ENCODE measurements around the gene ECHS1. TPM values are rescaled to one million over a fixed set of nuclear protein-coding genes. Genes with fewer than 3 reads are reported as not detected.

The ECHS1 gene
- polyA plus RNA-seq, 2 of the 4 experiments (the other 2 are of a cell fraction): 66.7 to 133 TPM

DNA sequence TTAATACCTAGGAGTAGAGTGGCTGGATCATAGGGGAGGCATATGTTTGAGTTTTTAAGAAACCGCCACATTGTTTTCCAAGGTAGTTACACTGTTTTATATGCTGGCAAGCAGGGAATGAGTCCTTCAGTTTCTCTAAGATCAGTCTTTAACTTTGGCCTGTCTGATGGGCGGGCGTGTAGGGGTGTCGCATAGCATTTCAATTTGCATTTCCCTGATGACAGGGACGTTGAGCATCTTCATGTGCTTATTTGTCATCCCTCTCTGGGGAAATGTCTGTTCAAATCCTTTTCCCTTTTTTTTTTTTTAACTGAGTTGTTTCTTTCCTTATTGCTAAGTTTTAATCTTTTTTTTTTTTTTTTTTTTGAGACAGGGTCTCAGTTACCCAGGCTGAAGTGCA, 30.6 kb upstream of the ECHS1 start (continued):
- TF ChIP-seq CHD4 (IDR thresholded peaks at IDR 0.05; ENCODE audit: borderline replicate concordance) (no peak), RCOR1 (IDR thresholded peaks at IDR 0.05; ENCODE audit: low read depth, low read length) (no peak), CBX2 (IDR thresholded peaks at IDR 0.05; ENCODE audit: borderline replicate concordance, low read depth) (no peak)

DNA sequence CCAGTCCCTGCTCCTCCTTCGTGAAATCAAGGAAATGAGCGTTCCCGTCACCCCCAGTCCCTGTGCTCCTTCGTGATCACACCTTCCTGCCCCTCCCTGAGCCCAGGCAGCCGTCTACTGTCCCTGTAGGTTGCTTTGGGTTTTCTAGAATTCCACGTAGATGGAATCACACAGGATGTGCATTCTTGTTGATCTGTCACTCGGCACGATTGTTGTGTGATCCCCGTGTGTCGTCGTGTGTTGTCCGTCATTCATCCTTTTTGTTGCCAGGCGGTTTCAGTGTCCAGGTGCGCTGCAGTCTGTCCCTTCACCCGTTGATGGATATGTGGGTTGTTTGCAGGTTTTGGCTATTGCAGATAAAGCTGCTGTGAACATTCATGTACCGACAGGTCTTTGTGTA, 30.2 kb upstream of the ECHS1 start:
- ChIA-PET POLR2A (no interaction called here), CTCF (no interaction called here)
- H3K4me1 ChIP-seq: no peaks in the 10 kb centered on the region
- no peaks in the 10 kb centered on the region for H3K9me3 ChIP-seq
- no peak overlapping the region for H3K4me2 ChIP-seq
- no peak for TF ChIP-seq NR3C1 (IDR thresholded peaks at IDR 0.05)
- no peak for TF ChIP-seq SMC3 (IDR thresholded peaks at IDR 0.05)
- TF ChIP-seq FOSL2 (IDR thresholded peaks at IDR 0.05): no peak
- no peak for TF ChIP-seq FOSL2 (CRISPR knock-in tag; IDR thresholded peaks at IDR 0.05)
- TF ChIP-seq ZNF302 (CRISPR knock-in tag; IDR thresholded peaks at IDR 0.05): no peak
- 89% methylated on average over 16 of the region's 16 CpGs for WGBS (ENCODE audit: missing lambda C conversion rate)
- no peak overlapping the region for H3K4me3 ChIP-seq
- ATAC-seq (no peak), FAIRE-seq (no peak), DNase-seq (ENCODE audit: low read depth in 1 of 2, low spot score in 1 of 2) (no peak)
- no peak overlapping the region for H3K27ac ChIP-seq

- CTCF ChIA-PET: interaction anchor here (1.4 kb wide), 1 partner anchor 73 kb away, joined by 3 read pairs; no protein-coding TSS in a partner anchor
- WGBS (ENCODE audit: missing lambda C conversion rate): 89% methylated on average over 20 of the region's 21 CpGs
Observed at GRCh38 chr10:133401981-133402725, 29.0 kb upstream of the ECHS1 start.

GRCh38 chr10:133401500-133401899, 28.3 kb upstream of the ECHS1 start:
- TF ChIP-seq SREBF2 (IDR thresholded peaks at IDR 0.05) (no peak), HEYL (CRISPR knock-in tag; IDR thresholded peaks at IDR 0.05) (no peak), KDM5A (IDR thresholded peaks at IDR 0.05) (no peak), CHD2 (IDR thresholded peaks at IDR 0.05; ENCODE audit: low read length, partially characterized antibody) (no peak), ZFP36 (IDR thresholded peaks at IDR 0.05; ENCODE audit: borderline replicate concordance, partially characterized antibody) (no peak), ZC3H11A (IDR thresholded peaks at IDR 0.05) (no peak), MAZ (IDR thresholded peaks at IDR 0.05; ENCODE audit: borderline replicate concordance, low read depth, low read length) (no peak), RARB (CRISPR knock-in tag; IDR thresholded peaks at IDR 0.05) (no peak), RCOR1 (IDR thresholded peaks at IDR 0.05; ENCODE audit: low read depth, low read length) (no peak)
- TF ChIP-seq, protein P1, sequence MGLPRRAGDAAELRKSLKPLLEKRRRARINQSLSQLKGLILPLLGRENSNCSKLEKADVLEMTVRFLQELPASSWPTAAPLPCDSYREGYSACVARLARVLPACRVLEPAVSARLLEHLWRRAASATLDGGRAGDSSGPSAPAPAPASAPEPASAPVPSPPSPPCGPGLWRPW (IDR thresholded peaks at IDR 0.05): no peak
- TF ChIP-seq, protein P2, sequence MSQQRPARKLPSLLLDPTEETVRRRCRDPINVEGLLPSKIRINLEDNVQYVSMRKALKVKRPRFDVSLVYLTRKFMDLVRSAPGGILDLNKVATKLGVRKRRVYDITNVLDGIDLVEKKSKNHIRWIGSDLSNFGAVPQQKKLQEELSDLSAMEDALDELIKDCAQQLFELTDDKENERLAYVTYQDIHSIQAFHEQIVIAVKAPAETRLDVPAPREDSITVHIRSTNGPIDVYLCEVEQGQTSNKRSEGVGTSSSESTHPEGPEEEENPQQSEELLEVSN (IDR thresholded peaks at IDR 0.05; ENCODE audit: borderline replicate concordance, low read depth): no peak
- no peak overlapping the region for H3K4me3 ChIP-seq
- ATAC-seq (no peak), FAIRE-seq (no peak), DNase-seq (ENCODE audit: low read depth in 1 of 2, low spot score in 1 of 2) (no peak)
- 97% methylated on average over 12 of the region's 12 CpGs for WGBS (ENCODE audit: missing lambda C conversion rate)
- POLR2A ChIA-PET: interaction anchor here (1.0 kb wide), 1 partner anchor 11 kb away, joined by 3 read pairs; no protein-coding TSS in a partner anchor
- CTCF ChIA-PET: interaction anchor here (1.4 kb wide), 1 partner anchor 72 kb away, joined by 3 read pairs; no protein-coding TSS in a partner anchor
- H3K4me2 ChIP-seq: no peak overlapping the region
- no peak overlapping the region for H3K27ac ChIP-seq
- H3K9me3 ChIP-seq: no peaks in the 10 kb centered on the region
- H3K4me1 ChIP-seq: no peaks in the 10 kb centered on the region

More at GRCh38 chr10:133401981-133402725, 29.0 kb upstream of the ECHS1 start:
- H3K4me3 ChIP-seq: no peak overlapping the region
- no peaks in the 10 kb centered on the region for H3K9me3 ChIP-seq
- H3K4me2 ChIP-seq: no peak overlapping the region
- no peak overlapping the region for H3K27ac ChIP-seq
- FAIRE-seq (no peak), DNase-seq (ENCODE audit: low read depth in 1 of 2, low spot score in 1 of 2) (no peak), ATAC-seq (no peak)
- POLR2A ChIA-PET: no interaction called here
- no peaks in the 10 kb centered on the region for H3K4me1 ChIP-seq
- TF ChIP-seq TP53 (CRISPR knock-in tag; IDR thresholded peaks at IDR 0.05) (no peak), KDM1A (IDR thresholded peaks at IDR 0.05; ENCODE audit: low read depth) (no peak), SMC3 (IDR thresholded peaks at IDR 0.05) (no peak), POLR2A (IDR thresholded peaks at IDR 0.05; ENCODE audit: low read length) (0 out of 2 replicates have a peak, but pooled peaks have one; percentile 6)
